GM13977 (cell line): Measurements from ENCODE around the gene PFN1.
A peak's percentile ranks its signal among the peaks of the same experiment; 100 is the strongest.

Source experiments
- DNase-seq: peaks from one replicate; pipeline ENCODE4 v3.0.0; 2012; ENCODE audit warnings: low spot score
- in situ Hi-C: fragments of 300-500 bp; cut with MboI; formaldehyde crosslinking; loops from one replicate; pipeline ENCODE4 v1.12.0; 2022; ENCODE audit warnings: low sequenced_read_pairs, low pct_unique_long_range_greater_than_20kb, mixed read lengths, inconsistent platforms; ENCODE audit not compliant: unreplicated experiment
- TF ChIP-seq, protein P1 (sequence below): IDR thresholded peaks from 2 replicates; pipeline ENCODE4 v1.5.1; 2012; ENCODE audit warnings: mild to moderate bottlenecking, control low read depth; ENCODE audit not compliant: insufficient read depth; ENCODE audit errors: extremely low read depth, missing control alignments

Gene PFN1

GRCh38 chr17:4950746-4951204 lies 2.4 kb upstream of the PFN1 start, which contains the start of gene ENO3:
TSS of gene ENO3 (plus strand) at chr17:4951119. CDS start at chr17:4951830, 711 bp downstream.
- TF ChIP-seq, protein P1, sequence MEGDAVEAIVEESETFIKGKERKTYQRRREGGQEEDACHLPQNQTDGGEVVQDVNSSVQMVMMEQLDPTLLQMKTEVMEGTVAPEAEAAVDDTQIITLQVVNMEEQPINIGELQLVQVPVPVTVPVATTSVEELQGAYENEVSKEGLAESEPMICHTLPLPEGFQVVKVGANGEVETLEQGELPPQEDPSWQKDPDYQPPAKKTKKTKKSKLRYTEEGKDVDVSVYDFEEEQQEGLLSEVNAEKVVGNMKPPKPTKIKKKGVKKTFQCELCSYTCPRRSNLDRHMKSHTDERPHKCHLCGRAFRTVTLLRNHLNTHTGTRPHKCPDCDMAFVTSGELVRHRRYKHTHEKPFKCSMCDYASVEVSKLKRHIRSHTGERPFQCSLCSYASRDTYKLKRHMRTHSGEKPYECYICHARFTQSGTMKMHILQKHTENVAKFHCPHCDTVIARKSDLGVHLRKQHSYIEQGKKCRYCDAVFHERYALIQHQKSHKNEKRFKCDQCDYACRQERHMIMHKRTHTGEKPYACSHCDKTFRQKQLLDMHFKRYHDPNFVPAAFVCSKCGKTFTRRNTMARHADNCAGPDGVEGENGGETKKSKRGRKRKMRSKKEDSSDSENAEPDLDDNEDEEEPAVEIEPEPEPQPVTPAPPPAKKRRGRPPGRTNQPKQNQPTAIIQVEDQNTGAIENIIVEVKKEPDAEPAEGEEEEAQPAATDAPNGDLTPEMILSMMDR, result no peak
- DNase-seq, result no peak
- in situ Hi-C loops, result no loop called here

GRCh38 chr17:4950075-4950745 lies 1.9 kb upstream of the PFN1 start:
- DNase-seq, result no peak
- in situ Hi-C loops, result no loop called here

DNA sequence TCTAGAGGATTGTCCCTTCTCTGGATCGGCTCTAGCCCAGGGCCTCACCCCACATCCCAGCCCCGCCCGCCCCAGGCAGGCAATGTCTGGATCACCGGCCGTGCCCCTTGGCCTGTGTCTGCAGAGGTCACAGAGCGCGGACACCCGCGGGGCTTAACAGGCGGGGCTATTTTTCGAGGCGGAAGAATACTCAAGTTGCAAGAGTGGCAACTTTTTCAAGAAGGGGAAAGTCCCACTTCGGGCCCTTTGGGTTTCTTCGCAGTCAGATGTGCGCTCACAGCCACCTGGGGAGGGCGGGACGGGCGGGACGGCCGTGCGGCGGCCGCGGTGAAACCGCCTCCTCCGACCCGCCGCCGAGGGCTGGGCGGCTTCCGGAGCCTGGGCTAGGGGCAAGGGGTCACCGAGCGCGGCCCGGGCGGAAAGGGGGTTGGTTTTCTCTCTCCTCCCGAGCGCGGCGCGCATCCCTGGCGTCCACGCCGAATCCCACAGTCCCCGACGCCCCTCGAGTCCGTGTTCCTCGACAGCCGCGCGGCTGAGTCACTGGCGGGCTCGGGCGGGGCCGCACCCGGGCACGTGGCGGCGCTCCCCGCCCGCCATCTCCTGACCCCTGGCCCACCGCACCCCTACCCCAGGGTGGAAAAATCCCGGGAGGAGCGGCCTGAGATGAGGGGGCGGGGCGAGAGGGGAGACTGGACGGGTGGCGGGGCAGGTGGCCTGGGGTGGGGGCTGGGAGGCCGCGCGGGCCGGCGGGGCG lies 1.2 kb upstream of the PFN1 start:
- TF ChIP-seq, protein P1, result no peak
- peak; percentile 91 for DNase-seq
- in situ Hi-C loops, result no loop called here

More at GRCh38 chr17:4950075-4950745, 1.9 kb upstream of the PFN1 start:
- TF ChIP-seq, protein P1, result no peak

- in situ Hi-C loops, result no loop called here
- DNase-seq, result peak; percentile 93
- TF ChIP-seq, protein P1, result no peak
These were observed 596 bp upstream of the PFN1 start for GRCh38 chr17:4948931-4949320.

DNA sequence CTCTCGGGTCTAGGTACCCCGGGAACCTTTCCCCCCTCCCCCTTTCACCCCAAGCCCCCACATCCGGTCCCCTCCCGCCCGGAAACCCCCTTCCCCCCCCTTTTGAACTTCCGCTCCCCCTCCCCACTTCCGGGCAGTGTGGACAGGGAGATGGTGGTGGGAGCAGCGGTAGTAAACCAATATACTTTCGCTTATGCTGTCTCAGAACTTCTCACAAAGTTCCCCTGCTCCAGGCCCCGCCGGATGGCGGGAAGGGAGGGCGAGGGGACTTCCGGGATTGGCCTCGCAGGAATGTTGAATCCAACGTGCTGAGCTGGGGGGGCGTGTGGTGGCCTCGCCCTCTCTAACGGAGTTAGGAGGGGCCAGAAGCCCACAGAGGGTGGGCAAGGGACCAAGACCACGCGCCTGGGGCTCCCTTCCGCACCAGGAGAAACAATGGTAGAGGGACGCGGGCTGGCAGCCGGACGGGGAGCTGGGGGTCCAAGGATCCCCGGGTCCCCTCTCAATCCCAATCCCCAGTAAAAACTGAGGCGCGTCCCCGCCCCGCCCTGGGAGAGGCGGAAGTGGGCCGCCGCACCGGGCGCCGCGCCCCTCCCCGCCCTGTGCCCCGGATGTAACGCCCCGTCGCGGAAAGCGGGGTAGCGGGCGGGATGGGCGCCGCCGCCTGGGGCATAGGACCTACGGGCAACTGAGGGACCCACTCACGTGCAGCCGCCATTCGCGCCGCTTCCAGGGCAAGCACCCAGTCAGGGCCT lies 742 bp downstream of the PFN1 start:
- TF ChIP-seq, protein P1, result no peak
- in situ Hi-C loops, result no loop called here
- DNase-seq, result peak; percentile 82

DNA sequence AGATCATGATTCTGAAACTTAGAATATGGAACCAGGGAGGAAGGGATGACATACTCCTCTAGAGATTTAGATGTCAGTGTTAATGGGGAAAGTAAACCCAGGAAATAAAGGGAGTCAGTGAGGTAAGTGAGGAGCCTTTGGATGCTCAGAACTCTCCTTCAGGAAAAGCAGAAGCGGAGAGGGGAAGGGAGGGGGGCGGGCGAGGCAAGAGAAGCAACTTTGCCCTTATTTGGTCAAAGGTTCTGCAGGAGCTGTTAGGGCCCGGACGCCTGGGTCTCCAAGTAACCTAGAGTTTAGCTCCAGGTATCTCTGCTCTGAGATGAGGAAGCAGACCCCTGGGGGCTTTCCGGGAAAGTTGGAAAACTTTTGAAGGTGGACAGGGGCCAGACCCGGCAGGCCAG lies 1.3 kb downstream of the PFN1 start:
- no peak for DNase-seq
- TF ChIP-seq, protein P1, result no peak
- in situ Hi-C loops, result no loop called here
